K562 (cell line): ENCODE measurements around the gene C16orf95. TPM values are rescaled to one million over a fixed set of nuclear protein-coding genes. Genes with fewer than 3 reads are reported as not detected.
A peak's percentile ranks its signal among the peaks of the same experiment; 100 is the strongest.

ENCODE experiments used
- ARID3A ChIP-seq: IDR thresholded peaks from 2 replicates; pipeline ENCODE4 v1.6.1; 2012; ENCODE audit warnings: low read depth, low read length, improper control_type of control experiment, borderline replicate concordance
- ARNT ChIP-seq, 2 experiments: fragments of 450-650 bp; IDR thresholded peaks; 2 replicates each; pipeline ENCODE4 v1.6.1; 2016; ENCODE audit warnings: mild to moderate bottlenecking in 1 of 2
- CREM ChIP-seq: IDR thresholded peaks from 2 replicates; pipeline ENCODE4 v1.6.1; 2014; ENCODE audit warnings: antibody characterized with exemption, low read depth
- JUND ChIP-seq, 2 experiments: IDR thresholded peaks; 2 replicates in 1 of 2; 3 replicates in 1 of 2; pipeline ENCODE4 v1.6.1; 2011; ENCODE audit warnings: borderline replicate concordance in 2 of 2, low read depth in 2 of 2, low read length in 2 of 2, improper control_type of control experiment in 1 of 2, missing biosample characterization in 1 of 2, missing genetic modification characterization in 1 of 2, missing genetic modification reagents in 1 of 2
- MNT ChIP-seq, 2 experiments: fragments of 450-650 bp; conservative IDR thresholded peaks; 2 replicates each; pipeline ENCODE4 v1.6.1; 2017; ENCODE audit warnings: mild to moderate bottlenecking in 2 of 2, moderate library complexity in 2 of 2
- MTA1 ChIP-seq: fragments of 450-650 bp; IDR thresholded peaks from 2 replicates; pipeline ENCODE4 v1.6.1; 2017; ENCODE audit warnings: borderline replicate concordance
- YY1 ChIP-seq, 3 experiments: IDR thresholded peaks; 2 replicates each; pipeline ENCODE4 v1.6.1; 2011; ENCODE audit warnings: low read length in 2 of 3, mild to moderate bottlenecking in 2 of 3, moderate library complexity in 2 of 3, borderline replicate concordance in 1 of 3, control low read depth in 1 of 3, low read depth in 1 of 3; ENCODE audit not compliant: insufficient read depth in 3 of 3, insufficient replicate concordance in 2 of 3, control insufficient read depth in 1 of 3, insufficient read length in 1 of 3; ENCODE audit errors: extremely low read depth in 1 of 3
- ZNF583 ChIP-seq: fragments of 250-450 bp; sonication (Bioruptor Pico); IDR thresholded peaks from 2 replicates; pipeline ENCODE4 v1.4.0; 2020
- polyA plus RNA-seq, 8 experiments: library from polyadenylated mRNA; depleted of rRNA in 4 of 8; stranded (reverse) in 5 of 8; unstranded in 3 of 8; fragments of >200 nt; fragmentation: Nextera tagmentation in 2 of 8; fragmentation: Illumina TruSeq in 1 of 8; extraction: Ambion mirVana in 2 of 8; extraction: Trizol in 1 of 8; gene quantifications; 2 replicates each; pipeline versions ENCODE4 v1.2.1 to v1.2.3, GENCODE V29; 2011 to 2014; ENCODE audit warnings: inconsistent platforms in 1 of 8, missing spikeins in 1 of 8
- total RNA-seq, 7 experiments: library from RNA; depleted of rRNA in 6 of 7; stranded (reverse); fragments of >200 nt in 6 of 7; fragmentation: Illumina TruSeq in 2 of 7; extraction: Trizol in 2 of 7; gene quantifications; 2 replicates each; pipeline versions ENCODE4 v1.2.1 to v1.2.3, GENCODE V29; 2011 to 2021; ENCODE audit warnings: low replicate concordance in 1 of 7
- TF ChIP-seq, protein P1 (sequence below), 2 experiments: fragments of 150-350 bp in 1 of 2; IDR thresholded peaks; 2 replicates each; pipeline ENCODE4 v1.6.1; 2012 to 2016; ENCODE audit warnings: low read depth in 2 of 2, low read length in 2 of 2, mild to moderate bottlenecking in 1 of 2, moderate library complexity in 1 of 2

The C16orf95 gene
- total and polyA plus RNA-seq, 9 of the 15 experiments (the other 6 are each of a cell fraction or from before 2014, with no cell fraction given), result 6.5 to 20.5 (median 9.4) TPM

DNA sequence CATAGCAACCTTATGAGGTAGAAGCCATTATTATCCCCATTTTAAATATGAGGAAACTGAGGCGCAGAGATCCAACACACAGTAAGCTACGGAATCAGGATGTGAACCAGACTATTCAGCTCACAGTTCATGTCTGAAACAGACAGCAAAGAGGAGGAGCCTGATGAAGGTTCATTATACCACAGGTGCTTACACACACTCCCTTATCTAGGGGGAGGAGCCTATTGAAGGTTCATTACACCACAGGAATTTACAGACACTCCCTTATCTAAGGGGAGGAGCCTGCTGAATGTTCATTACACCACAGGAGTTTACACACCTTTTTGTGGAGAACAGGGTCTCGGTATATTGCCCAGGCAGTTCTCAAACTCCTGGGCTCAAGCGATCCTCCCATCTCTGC, 21.9 kb downstream of the C16orf95 start (continued):
- TF ChIP-seq MNT (conservative IDR thresholded peaks at IDR 0.05), result no peak
- TF ChIP-seq CREM, result peak; percentile 53
- TF ChIP-seq ARNT (IDR thresholded peaks at IDR 0.05), result peak in 1 of 2 experiments; percentile 60; a peak in 1 of 4 replicates
- TF ChIP-seq, protein P1, sequence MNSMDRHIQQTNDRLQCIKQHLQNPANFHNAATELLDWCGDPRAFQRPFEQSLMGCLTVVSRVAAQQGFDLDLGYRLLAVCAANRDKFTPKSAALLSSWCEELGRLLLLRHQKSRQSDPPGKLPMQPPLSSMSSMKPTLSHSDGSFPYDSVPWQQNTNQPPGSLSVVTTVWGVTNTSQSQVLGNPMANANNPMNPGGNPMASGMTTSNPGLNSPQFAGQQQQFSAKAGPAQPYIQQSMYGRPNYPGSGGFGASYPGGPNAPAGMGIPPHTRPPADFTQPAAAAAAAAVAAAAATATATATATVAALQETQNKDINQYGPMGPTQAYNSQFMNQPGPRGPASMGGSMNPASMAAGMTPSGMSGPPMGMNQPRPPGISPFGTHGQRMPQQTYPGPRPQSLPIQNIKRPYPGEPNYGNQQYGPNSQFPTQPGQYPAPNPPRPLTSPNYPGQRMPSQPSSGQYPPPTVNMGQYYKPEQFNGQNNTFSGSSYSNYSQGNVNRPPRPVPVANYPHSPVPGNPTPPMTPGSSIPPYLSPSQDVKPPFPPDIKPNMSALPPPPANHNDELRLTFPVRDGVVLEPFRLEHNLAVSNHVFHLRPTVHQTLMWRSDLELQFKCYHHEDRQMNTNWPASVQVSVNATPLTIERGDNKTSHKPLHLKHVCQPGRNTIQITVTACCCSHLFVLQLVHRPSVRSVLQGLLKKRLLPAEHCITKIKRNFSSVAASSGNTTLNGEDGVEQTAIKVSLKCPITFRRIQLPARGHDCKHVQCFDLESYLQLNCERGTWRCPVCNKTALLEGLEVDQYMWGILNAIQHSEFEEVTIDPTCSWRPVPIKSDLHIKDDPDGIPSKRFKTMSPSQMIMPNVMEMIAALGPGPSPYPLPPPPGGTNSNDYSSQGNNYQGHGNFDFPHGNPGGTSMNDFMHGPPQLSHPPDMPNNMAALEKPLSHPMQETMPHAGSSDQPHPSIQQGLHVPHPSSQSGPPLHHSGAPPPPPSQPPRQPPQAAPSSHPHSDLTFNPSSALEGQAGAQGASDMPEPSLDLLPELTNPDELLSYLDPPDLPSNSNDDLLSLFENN (IDR thresholded peaks at IDR 0.05; ENCODE audit: low read depth in 2 of 2, low read length in 2 of 2), result no peak
- TF ChIP-seq MTA1, result no peak
- TF ChIP-seq ARID3A, result peak; percentile 63; the same call in 1 of the 2 replicates
- TF ChIP-seq JUND (IDR thresholded peaks at IDR 0.05; ENCODE audit: borderline replicate concordance, low read depth, low read length), result peak; percentile 29; the same call in 1 of the 2 replicates
- TF ChIP-seq JUND (tag; IDR thresholded peaks at IDR 0.05; ENCODE audit: borderline replicate concordance, low read depth, low read length), result no peak
- peak in 1 of 3 experiments; percentile 6 for TF ChIP-seq YY1 (IDR thresholded peaks at IDR 0.05; ENCODE audit: borderline replicate concordance in 1 of 3, control insufficient read depth in 1 of 3, extremely low read depth in 1 of 3, insufficient read depth in 3 of 3, insufficient read length in 1 of 3, insufficient replicate concordance in 2 of 3, low read depth in 1 of 3, low read length in 2 of 3)
- TF ChIP-seq ZNF583 (CRISPR knock-in tag), result no peak
